CD4-positive, alpha-beta T cell treated with Interleukin-17A for 4 hours (primary cell): ENCODE results near the gene ASF1B.
A peak's percentile ranks its signal among the peaks of the same experiment; 100 is the strongest.
"Not testable (repeated sequence)": the region's sequence is repeated elsewhere in the genome, so short reads cannot be mapped to it uniquely, and the experiment has no call there.

Experiments used
- DNase-seq: peaks from one replicate; pipeline ENCODE4 v3.0.0-alpha.2; 2020; ENCODE audit warnings: mixed read lengths

The ASF1B gene

GRCh38 chr19:14136509-14137281 lies at the start of gene ASF1B:
TSS of gene ASF1B (minus strand) at chr19:14136589. CDS start at chr19:14136456, 133 bp downstream.
- peak; percentile 98 for DNase-seq

GRCh38 chr19:14185691-14186090 lies 49.3 kb upstream of the ASF1B start:
- not testable (repeated sequence) for DNase-seq

DNA sequence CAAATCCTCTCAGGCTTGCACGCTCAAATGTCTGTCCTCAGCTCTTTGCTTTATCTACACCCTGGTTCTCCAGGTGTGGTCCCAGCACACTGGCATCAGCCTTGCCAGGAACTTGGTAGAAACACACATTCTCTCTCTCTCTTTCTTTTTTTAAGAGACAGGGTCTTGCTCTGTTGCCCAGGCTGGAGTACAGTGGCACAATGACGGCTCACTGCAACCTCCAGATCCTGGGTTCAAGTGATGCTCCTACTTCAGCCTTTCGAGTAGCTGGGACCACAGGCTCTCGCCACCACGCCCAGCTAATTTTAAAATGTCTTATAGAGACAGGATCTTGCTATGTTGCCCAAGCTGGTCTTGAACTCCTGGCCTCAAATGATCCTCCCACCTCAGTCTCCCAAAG lies 48.8 kb upstream of the ASF1B start:
- no peak for DNase-seq

- DNase-seq: no peak
Observed at GRCh38 chr19:14183741-14184350, 47.5 kb upstream of the ASF1B start.

GRCh38 chr19:14182476-14182875 lies 46.1 kb upstream of the ASF1B start:
- DNase-seq: no peak

- no peak for DNase-seq
Observed at GRCh38 chr19:14181906-14182305, 45.5 kb upstream of the ASF1B start.

GRCh38 chr19:14181199-14181598 lies 44.8 kb upstream of the ASF1B start:
- not testable (repeated sequence) for DNase-seq

DNA sequence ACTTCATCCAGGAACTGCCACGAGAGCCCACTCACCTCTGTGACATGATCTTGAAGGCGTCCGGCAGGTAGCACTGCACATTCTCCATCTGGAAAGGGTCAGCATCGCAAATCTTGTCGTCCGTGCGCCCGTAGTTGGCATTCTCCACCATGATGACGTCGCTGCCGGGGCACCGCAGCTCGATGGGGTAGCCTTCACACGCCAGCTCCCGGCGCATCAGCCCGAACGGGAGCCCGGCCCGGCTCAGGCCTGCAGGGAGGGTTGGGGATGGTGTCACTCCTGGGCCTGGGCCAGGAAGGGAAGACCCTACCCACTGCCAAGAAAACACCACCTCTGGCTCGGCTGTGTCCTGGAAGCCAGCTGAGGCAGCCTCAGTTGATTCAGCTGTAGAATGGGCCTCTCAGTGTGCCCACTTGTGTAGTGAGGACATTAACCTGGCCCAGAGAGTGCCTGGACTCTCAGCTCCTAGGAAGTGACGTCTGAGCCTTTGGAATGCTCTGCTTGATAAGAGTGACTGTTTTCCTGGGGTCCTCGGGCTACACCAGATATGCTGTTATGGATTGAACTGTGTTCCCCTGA lies 41.2 kb upstream of the ASF1B start:
- DNase-seq: no peak

DNA sequence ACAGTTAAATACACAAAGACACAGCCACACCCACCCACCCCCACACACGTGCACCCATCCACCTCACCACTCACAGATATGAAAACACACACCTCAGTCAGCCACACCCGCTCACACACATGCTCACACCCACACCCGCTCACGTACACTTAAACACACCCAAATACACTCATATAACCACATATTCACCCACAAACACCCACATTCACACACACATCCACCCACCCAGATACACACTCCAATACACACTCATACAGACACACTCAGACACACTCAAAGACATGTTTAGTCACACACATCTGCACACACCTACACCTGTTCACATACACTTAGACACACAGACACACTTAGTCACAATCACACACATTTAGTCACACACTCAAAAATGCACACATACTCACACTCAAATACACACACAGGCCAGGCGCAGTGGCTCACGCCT lies 39.0 kb upstream of the ASF1B start:
- no peak for DNase-seq

- DNase-seq: no peak
Observed at GRCh38 chr19:14174883-14175282, 38.5 kb upstream of the ASF1B start.

GRCh38 chr19:14168993-14169392 lies 32.6 kb upstream of the ASF1B start:
- DNase-seq: no peak

DNA sequence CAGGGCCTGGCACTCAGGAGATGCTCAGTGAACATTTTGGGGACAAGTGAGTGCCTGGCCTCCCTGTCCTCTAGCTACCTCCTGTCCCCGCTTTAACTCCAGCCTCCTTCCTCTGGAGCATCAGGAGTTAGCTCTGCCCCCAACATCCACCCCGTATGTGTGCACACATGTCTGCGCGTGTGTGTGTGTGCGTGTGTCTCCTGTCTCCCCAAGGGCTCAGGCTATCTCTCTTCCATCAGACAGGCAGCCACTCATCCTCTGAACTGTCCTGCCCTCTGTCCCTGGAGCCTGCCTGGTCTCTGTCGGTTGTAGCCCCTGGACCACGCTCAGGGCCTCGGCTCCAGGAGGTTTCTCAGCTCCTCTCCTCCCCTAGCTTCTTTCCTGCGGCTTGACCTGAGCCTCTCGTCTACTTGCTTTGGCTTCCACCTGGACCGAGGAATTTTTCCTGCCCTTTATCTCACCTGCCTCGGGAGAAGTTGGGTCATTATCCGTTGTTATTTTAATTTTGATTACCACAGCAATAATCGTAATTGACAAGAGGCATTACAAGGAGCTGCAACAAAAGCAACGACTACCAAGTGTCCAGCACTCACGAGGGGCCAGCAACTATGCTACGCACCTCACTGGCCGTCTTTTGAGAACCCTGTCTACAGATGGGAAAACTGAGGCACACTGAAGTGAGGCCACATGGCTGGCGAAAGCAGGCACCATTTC lies 32.0 kb upstream of the ASF1B start:
- DNase-seq: no peak

DNA sequence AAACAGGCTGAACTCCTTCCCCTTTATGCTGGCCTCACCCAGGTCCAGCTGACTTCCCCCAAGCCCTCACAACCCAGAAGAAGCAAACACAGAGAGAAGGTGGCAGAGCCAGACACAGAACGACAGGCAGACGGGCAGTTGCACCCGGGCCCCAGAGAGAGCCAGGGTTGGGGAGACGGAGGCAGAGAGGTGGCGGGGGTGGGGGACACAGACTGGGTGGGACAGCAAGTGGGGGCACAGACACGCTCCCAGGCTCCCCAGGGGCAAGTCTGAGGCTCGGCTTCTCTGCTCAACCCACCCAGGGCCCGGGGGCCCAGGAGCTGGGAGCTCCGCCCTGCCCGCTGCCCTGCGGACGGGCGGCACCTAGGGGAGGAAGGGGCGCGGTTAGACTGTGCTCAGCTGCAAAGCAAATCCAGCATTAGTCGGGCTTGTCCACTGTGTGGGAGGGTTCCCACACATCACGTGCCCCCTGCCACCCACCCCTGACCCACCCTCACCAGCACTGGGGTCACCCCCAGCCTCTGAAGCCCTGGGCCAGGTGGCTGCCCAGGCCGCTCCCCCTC lies 31.3 kb upstream of the ASF1B start:
- peak; percentile 68 for DNase-seq

DNA sequence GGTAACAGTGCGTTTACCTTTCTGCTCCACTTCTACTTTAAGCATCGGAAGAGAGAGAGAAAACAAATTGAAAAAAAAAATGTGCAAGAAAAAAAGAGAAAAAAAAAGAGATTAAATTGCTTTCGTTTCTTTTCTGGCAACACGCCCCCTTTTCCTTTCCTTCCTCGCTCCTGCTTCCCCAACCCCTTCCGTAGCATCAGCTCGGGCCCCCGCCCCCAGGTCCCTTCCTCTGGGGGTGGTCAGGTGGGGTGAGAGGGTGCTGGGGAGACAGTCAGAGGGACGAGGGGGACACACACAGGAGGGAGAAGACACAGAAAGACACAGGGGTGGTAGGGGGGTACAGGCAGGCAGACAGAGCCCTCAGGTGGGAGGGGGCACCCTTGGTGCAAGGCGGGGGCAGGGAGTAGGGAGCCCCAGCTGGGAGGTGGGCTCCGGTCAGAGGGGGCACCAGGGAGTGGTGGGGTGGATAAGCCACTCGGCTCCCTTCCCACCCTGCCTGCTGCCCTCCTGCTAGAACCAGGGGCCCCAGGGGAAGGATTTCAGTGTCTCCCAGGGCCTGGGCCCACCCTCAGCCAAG lies 30.7 kb upstream of the ASF1B start:
- DNase-seq: peak; percentile 38

- DNase-seq: peak; percentile 44
Observed at GRCh38 chr19:14165990-14166830, 29.8 kb upstream of the ASF1B start.

DNA sequence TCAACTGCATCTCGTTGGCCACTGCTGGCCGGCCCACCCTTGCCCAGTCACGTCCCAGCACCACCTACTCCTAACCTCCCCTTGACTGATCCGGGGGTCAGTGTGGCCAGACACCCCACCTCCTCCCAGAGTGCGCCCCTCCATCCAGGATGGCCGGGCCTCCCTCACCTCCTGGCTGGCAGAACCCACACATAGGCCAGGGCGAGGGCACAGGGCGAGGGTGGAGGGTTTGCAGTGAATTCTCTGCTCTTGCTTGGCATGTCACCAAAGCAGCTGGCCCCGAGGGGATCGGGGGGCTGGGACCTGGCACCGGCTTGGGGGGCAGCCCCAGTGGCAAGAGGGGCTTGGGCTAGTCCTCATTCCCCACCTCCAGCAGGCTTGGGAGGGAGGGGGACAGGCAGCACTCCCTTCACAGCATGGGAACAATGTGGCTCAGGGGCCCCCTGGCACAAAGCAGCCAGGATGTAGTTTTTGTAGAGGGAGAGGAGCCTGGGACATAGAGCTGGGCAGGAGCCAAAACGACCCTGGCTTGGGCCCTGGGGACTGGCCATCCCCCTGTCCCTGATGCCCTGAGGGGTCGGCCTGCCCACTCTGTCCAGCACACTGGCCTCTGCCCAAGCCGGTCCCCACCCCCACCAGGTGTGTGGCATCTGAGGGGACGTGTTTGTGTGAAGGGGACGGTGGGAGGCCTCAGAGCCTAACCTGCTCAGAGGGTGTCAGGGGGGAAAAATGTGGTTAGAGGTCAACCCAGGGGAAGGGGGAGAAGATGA lies 28.5 kb upstream of the ASF1B start:
- no peak for DNase-seq

DNA sequence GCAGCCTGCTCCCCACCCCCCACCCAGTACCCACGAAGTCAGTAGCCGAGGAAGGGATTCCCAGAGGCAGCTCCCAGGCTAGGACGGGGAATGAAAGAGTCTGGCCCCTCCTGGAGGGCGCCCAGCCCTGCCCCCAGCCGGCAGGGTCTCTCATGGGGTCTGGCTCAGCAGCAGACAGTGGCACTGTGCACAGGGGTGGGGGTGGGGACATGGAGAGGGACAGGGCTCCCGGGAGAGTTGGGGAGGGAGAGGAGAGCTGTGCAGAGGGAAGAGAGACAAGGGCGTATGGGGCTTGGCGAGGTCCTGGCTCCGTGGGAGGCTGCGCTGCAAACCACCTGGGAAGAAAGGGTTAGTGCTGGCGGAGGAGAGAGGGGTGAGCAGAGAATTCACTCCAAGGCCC lies 27.7 kb upstream of the ASF1B start:
- DNase-seq: no peak

- DNase-seq: no peak
Observed at GRCh38 chr19:14162871-14163297, 26.5 kb upstream of the ASF1B start.

DNA sequence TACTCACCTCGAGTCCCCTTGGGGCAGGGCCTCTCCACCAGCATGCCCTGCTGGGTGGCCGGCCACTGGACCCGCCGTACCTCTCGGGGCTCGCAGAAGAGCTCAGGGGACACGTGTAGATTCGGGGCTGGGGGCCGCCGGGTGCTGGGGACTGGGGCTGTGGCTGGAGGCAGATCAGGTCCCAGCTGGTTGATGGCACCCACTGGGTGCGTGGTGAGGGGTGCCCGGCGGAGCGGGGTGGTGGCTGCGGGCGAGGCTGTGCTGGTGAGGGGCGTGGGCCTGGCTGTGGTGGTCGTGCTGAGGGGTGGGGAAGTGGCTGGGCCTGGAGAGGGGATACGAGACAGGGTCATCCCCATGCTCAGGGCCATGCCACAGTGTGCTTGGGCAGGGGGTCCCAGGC lies 24.9 kb upstream of the ASF1B start:
- no peak for DNase-seq

DNA sequence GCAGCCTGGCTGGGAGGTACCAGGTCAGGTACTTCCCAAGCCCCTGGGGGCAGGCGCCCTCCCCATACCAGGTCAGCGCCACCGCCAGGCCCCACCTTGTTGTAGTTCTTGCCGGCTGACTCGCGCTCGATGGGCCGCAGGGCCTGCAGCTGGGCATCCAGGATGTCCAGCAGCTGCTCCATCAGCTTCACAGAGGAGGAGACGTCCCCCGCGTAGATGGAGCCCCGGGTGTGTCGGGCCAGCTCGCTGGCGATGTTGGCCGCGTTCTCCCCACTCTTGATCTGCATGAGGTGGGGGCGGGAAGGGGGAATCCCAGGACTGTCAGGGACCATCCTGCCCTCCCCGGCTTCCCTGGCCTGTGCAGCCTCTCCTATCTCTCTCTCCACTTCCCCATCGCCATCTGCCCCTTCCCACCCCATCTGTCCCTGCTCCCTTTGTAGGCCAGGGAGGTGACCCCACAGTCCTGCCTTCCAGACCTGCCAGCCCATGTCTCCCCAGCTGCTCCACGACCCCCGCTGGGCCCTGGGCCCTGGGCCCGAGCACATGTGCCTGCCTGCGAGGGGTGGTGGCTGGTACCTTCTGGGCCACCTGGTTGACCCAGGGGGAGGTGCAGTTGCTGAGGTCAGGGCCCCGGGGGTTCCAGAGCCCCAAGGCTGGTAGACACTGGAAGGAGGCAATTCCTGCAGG lies 23.8 kb upstream of the ASF1B start:
- DNase-seq: no peak
